ENCODE measurements around the gene XXYLT1. TPM values are rescaled to one million over a fixed set of nuclear protein-coding genes. Genes with fewer than 3 reads are reported as not detected.

Gene XXYLT1
- total and polyA plus RNA-seq, 9 of the 15 experiments (the other 6 are each of a cell fraction or from before 2014, with no cell fraction given): 1.9 to 18.9 (median 15.0) TPM

DNA sequence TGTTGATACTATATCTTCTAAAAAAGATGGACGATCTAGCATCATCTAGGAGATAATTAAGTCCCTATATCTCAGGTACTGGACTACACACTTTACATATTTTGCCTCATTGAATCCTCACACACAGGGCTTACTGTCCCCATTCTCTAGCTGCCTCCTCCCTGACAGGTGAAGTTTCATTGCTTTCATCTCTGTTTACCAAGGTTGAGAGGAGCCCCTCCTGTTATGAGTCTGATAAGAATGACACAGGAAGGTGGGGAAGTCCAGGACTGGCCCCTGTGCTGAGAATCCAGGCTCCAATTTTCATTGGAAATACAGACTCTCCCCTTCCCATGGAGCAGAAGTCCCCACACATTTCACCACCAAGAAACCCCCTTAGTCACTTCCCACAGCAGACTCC lies 105.2 kb downstream of the XXYLT1 start (continued):
- TF ChIP-seq CBFA2T2 (conservative IDR thresholded peaks at IDR 0.05) (peak; percentile 34; the same call in 1 of the 2 replicates), POLR2G (IDR thresholded peaks at IDR 0.05; ENCODE audit: low read depth, low read length) (no peak), EP400 (IDR thresholded peaks at IDR 0.05) (0 out of 2 replicates have a peak, but pooled peaks have one; percentile 0), MTA2 (IDR thresholded peaks at IDR 0.05; ENCODE audit: low read depth) (peak; percentile 16; the same call in 1 of the 2 replicates), ZNF165 (CRISPR knock-in tag; IDR thresholded peaks at IDR 0.05; ENCODE audit: borderline replicate concordance) (no peak), HDAC8 (tag; IDR thresholded peaks at IDR 0.05) (no peak), ARID1B (IDR thresholded peaks at IDR 0.05) (peak; percentile 63), ZEB2 (IDR thresholded peaks at IDR 0.05) (peak; percentile 73), ZNF354B (CRISPR knock-in tag; IDR thresholded peaks at IDR 0.05) (no peak), PKNOX1 (IDR thresholded peaks at IDR 0.05) (peak; percentile 58)

- H3K4me1 ChIP-seq (replicated peaks in 1 of 2; ENCODE audit: control insufficient read depth in 2 of 2, insufficient read depth in 2 of 2, low read length in 2 of 2): peaks cover 46 to 62% of the 10 kb centered on the region in 2 experiments
- H3K9me3 ChIP-seq (replicated peaks; ENCODE audit: control insufficient read depth, insufficient read depth, low read depth, low read length): no peaks in the 10 kb centered on the region
- peak overlapping the region; percentile 91 for H2AFZ ChIP-seq (ENCODE audit: low read depth, low read length)
- peak; percentile 35; the same call in 2 of the 3 replicates for ATAC-seq
- ChIA-PET POLR2A (no interaction called here), CTCF (ENCODE audit: low intra/inter-chr PET ratio) (no interaction called here)
- peak overlapping the region; percentile 92 for H3K27ac ChIP-seq (ENCODE audit: extremely low read depth, low read depth, low read length)
- no peaks in the 10 kb centered on the region for H4K20me1 ChIP-seq (replicated peaks; ENCODE audit: control insufficient read depth, insufficient read depth, low read length)
- 24% methylated on average over 7 of the region's 7 CpGs for WGBS (ENCODE audit: insufficient coverage, low coverage, missing lambda C conversion rate)
- TF ChIP-seq ZNF696 (CRISPR knock-in tag; conservative IDR thresholded peaks at IDR 0.05) (no peak), ZC3H4 (CRISPR knock-in tag; IDR thresholded peaks at IDR 0.05; ENCODE audit: borderline replicate concordance) (no peak), NELFE (IDR thresholded peaks at IDR 0.05; ENCODE audit: insufficient read depth, insufficient read length) (no peak), ELF4 (CRISPR knock-in tag; IDR thresholded peaks at IDR 0.05) (no peak), E2F3 (CRISPR knock-in tag; IDR thresholded peaks at IDR 0.05) (no peak), ZNF316 (IDR thresholded peaks at IDR 0.05) (no peak), SIN3A (IDR thresholded peaks at IDR 0.05; ENCODE audit: borderline replicate concordance in 2 of 2, control insufficient read depth in 1 of 2, low read depth in 2 of 2, low read length in 2 of 2) (no peak), MAFG (tag; conservative IDR thresholded peaks at IDR 0.05) (no peak), PHB2 (IDR thresholded peaks at IDR 0.05; ENCODE audit: low read depth) (no peak), ZNF263 (CRISPR knock-in tag; IDR thresholded peaks at IDR 0.05; ENCODE audit: borderline replicate concordance) (peak; percentile 24; the same call in 1 of the 2 replicates), PML (IDR thresholded peaks at IDR 0.05; ENCODE audit: low read length) (no peak)
- TF ChIP-seq, protein P1, sequence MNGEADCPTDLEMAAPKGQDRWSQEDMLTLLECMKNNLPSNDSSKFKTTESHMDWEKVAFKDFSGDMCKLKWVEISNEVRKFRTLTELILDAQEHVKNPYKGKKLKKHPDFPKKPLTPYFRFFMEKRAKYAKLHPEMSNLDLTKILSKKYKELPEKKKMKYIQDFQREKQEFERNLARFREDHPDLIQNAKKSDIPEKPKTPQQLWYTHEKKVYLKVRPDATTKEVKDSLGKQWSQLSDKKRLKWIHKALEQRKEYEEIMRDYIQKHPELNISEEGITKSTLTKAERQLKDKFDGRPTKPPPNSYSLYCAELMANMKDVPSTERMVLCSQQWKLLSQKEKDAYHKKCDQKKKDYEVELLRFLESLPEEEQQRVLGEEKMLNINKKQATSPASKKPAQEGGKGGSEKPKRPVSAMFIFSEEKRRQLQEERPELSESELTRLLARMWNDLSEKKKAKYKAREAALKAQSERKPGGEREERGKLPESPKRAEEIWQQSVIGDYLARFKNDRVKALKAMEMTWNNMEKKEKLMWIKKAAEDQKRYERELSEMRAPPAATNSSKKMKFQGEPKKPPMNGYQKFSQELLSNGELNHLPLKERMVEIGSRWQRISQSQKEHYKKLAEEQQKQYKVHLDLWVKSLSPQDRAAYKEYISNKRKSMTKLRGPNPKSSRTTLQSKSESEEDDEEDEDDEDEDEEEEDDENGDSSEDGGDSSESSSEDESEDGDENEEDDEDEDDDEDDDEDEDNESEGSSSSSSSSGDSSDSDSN (IDR thresholded peaks at IDR 0.05; ENCODE audit: borderline replicate concordance in 1 of 2, low read depth in 2 of 2, low read length in 2 of 2): 0 out of 4 replicates have a peak, but pooled peaks of 1 of the 2 experiments have one; percentile 49
- no peaks in the 10 kb centered on the region; a peak in 1 of 5 replicates for H3K27me3 ChIP-seq (ENCODE audit: control insufficient read depth in 2 of 2, insufficient read depth in 2 of 2, low read length in 2 of 2)
- H3K36me3 ChIP-seq (ENCODE audit: control insufficient read depth, insufficient read depth, low read length): no peaks in the 10 kb centered on the region; the same call in 2 of the 3 replicates
- no peak for FAIRE-seq
- H3K9ac ChIP-seq (ENCODE audit: insufficient read depth in 1 of 2, low read depth in 2 of 2, low read length in 2 of 2): peak overlapping the region; percentile 73 to 77; a peak in 3 of 4 replicates
- BruUV-seq (replicated peaks): no TSS peak
- peak in 1 of 4 experiments; percentile 38 for DNase-seq (ENCODE audit: extremely low read depth in 1 of 4, low spot score in 3 of 4)
- intact Hi-C loops (cut with micrococcal nuclease): no loop called here
- H3K4me2 ChIP-seq (ENCODE audit: insufficient read depth, low read length): peak overlapping the region; percentile 68
- H3K4me3 ChIP-seq: no peak overlapping the region
- H3K79me2 ChIP-seq (ENCODE audit: control insufficient read depth, insufficient read depth, low read length): peaks cover 38% of the 10 kb centered on the region
- in situ Hi-C loops (cut with MboI): no loop called here
- no peaks in the 10 kb centered on the region for H3K9me1 ChIP-seq (ENCODE audit: control insufficient read depth, insufficient read depth, low read length)
Measured at GRCh38 chr3:195165265-195165609, 105.7 kb downstream of the XXYLT1 start.

All from K562 (cell line).